Measurements from ENCODE around the gene NSG1. TPM values are rescaled to one million over a fixed set of nuclear protein-coding genes. Genes with fewer than 3 reads are reported as not detected.

Gene NSG1
- total RNA-seq, 1 experiment from 2014 or later: not detected

DNA sequence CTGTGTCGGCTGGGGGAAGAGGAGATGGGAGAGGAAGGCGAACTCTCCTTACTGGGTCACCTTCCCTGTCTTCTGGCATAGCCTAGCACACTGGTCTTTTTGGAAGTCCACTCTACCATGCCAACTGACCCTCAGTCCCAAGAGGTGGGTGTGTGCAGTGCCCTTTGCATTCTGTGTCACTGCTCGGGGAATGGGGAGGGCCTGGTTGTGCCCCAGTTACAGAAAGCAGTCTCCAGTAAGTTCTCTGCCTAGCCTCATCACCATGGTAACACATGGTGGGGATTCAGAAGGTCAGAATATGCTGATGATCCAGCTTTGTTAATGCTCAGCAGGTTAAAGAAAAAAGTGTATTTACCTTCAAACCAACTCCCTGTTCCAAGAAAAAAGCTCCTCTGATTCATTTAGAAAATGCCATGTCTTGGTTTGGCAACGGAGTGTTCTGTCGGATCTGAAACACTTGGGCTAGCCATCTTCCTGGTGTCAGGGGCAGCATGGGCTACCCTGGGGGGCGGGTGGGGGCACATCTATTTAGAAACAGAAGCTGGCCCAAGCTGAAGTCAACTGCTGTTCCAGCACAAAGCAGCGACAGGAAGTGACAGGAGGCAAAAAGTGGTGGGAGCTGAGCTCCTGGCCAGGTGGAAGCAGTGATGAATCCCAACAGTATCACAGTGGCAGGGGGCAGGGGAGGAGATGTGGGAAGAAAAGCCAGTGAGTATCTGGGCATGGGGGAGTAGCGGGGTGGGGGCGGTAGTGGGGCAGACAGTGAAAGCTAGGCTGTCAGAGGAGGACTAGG lies 37.0 kb downstream of the NSG1 start:
- no peak for DNase-seq
- Histone ChIP-seq H3K27me3 (no peaks in the 10 kb centered on the region), H3K4me3 (no peak overlapping the region), H3K36me3 (no peaks in the 10 kb centered on the region; the same call in none of the 2 replicates), H3K4me1 (no peaks in the 10 kb centered on the region), H3K27ac (no peak overlapping the region), H3K9me3 (replicated peaks) (no peaks in the 10 kb centered on the region)

DNA sequence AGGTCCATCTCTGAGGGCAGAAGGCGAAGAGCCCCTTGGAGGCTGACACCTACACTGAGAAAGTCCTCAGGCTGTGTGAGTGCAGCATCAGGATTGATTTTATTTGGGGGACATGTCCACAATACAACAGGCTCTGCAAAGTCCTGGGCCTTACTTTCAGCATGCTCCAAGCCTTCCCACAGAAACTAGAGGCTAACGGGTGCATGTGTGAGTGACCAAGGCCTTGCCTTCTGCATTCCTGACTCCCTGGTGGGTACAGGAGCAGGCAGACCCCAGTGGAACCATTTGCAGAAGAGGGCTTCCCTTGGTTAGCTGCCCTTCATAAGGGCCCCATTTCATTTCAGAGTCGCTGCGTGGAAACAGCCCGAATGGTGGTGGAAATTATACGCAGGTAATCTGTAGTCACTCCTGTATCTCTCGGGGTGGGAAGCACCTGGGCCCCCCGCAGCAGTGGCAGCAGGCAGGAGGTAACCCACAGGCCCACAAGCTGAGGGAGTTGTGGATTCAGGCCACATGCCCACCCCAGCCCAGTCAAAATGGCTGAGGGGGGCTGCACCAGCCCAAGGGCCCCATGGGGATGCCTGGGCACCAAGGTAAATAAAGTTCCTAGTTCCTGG lies 37.7 kb downstream of the NSG1 start:
- Histone ChIP-seq H3K4me3 (no peak overlapping the region), H3K27ac (no peak overlapping the region), H3K9me3 (replicated peaks) (no peaks in the 10 kb centered on the region), H3K36me3 (no peaks in the 10 kb centered on the region; the same call in none of the 2 replicates), H3K27me3 (no peaks in the 10 kb centered on the region), H3K4me1 (no peaks in the 10 kb centered on the region)
- no peak for DNase-seq

DNA sequence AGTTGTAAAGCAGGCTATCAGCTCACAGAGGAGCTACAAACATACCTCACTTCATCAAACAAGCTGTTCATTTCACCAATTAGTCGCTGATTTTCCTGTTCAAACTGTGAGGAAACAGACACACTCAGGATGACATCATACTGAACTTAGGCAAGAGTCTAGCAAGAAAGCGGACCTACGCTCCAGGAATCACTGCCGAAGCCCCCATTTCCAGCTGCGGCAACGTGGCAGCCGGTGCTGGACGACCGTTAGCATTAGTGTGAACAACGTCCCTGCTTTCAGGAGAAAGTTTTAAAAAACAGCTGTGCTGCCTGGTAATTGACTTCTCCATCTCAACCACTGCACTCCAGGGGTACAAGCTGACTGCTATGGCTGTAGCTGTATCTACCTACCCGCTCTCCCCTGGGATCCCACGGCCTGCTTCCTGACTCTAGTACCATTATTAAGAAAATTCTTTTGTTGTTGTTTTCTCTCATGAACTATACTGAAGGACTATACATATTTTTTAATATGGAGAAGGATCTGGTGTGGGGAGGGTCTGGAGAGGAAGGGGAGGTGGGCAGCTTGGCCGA lies 38.3 kb downstream of the NSG1 start:
- H3K4me3 ChIP-seq: no peak overlapping the region
- H3K27me3 ChIP-seq: no peaks in the 10 kb centered on the region
- no peak for DNase-seq
- 0 out of 2 replicates have a peak, but pooled peaks cover under 1% of the 10 kb centered on the region for H3K4me1 ChIP-seq
- no peak overlapping the region for H3K27ac ChIP-seq
- no peaks in the 10 kb centered on the region; the same call in none of the 2 replicates for H3K36me3 ChIP-seq
- H3K9me3 ChIP-seq (replicated peaks): no peaks in the 10 kb centered on the region

DNA sequence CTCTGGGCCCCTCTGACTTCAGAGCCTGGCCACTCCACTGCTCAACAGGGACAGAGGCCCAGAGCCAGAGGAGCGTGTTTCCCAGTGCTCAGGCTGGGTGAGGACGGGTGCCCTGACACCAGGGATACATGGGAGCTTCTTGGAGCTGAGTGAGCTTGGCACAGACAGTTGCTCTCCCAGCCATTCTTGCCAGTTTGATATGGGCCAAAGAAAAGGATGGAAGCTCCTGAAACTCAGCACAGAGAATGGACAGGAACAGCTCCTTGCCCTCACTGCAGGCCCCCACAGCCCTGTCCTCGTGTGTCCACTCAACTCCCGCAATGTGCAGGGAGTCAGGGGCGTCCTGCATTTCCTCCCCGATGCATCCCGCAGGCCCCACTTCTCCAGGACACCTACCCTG lies 38.8 kb downstream of the NSG1 start:
- Histone ChIP-seq H3K9me3 (replicated peaks) (no peaks in the 10 kb centered on the region), H3K4me1 (0 out of 2 replicates have a peak, but pooled peaks cover 3% of the 10 kb centered on the region), H3K4me3 (no peak overlapping the region), H3K27me3 (no peaks in the 10 kb centered on the region), H3K36me3 (no peaks in the 10 kb centered on the region; the same call in none of the 2 replicates), H3K27ac (no peak overlapping the region)
- DNase-seq: no peak

DNA sequence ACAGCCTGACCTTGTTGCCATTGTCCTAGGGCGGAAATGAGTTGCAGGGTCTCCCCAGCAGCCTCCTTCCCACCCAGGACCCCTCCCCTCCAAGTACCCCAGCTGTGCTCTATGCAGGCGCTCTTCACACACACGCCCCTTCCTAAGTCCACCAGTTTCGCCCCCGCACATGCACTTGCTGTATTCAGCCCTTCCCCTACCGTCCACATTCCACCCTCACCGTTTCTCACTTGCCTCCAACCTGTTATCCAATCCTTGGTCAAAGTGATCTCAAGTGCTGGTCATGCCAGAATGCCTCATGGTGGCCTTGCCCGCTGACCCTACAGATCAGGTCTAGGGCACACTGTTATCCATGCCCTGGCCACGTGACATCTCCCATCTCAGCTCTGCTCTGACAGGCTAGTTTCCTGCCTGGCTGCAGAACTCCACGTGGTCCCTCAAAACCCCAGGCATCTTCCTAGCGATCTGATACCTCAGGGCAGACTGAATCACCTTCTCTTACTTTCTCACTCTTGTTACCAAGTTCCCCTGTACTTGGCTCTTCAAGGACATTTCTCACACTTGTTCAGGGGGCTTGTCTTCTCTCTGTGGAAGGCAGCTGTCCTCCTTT lies 39.7 kb downstream of the NSG1 start:
- Histone ChIP-seq H3K27me3 (no peaks in the 10 kb centered on the region), H3K4me3 (no peak overlapping the region), H3K36me3 (no peaks in the 10 kb centered on the region; the same call in none of the 2 replicates), H3K9me3 (replicated peaks) (no peaks in the 10 kb centered on the region), H3K4me1 (0 out of 2 replicates have a peak, but pooled peaks cover 3% of the 10 kb centered on the region), H3K27ac (no peak overlapping the region)
- DNase-seq: no peak

DNA sequence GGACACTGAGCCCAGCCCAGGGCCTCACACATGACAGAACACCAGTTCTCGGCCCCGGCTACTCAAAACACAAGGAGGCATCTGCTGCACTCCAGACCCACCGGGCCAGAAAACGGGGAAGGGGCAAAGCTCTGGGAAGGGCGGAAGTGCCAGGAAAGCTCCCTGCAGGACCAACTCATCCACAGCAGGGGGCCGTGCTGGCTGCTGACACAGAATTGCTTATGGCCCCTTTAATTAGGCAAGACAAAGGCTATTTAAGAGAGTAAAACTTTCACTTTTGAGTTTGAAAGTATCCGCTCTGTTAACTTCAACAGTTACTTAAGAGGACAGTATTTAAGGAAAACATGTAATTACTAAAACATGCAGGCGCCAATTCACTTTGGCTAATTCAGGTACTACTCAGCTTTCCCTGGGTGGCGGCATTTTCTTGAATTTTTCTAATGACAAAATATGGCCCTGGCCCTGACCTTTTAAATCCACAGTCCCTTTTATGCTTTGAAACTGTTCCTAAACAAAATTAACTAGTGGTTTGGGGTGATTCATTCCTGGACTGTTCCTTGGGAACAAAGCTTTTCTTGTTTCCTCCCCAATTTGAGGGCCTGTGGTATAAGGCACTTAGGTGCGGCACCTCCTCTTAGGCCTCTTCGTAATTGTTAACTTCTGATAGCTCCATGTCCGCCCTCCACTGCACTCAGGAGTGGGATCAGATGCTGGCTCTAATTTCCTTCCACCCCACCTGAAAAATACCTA lies 40.4 kb downstream of the NSG1 start:
- H3K27ac ChIP-seq: no peak overlapping the region
- DNase-seq: no peak
- no peak overlapping the region for H3K4me3 ChIP-seq
- H3K4me1 ChIP-seq: 0 out of 2 replicates have a peak, but pooled peaks cover 3% of the 10 kb centered on the region
- no peaks in the 10 kb centered on the region for H3K9me3 ChIP-seq (replicated peaks)
- no peaks in the 10 kb centered on the region; the same call in none of the 2 replicates for H3K36me3 ChIP-seq
- no peaks in the 10 kb centered on the region for H3K27me3 ChIP-seq

DNA sequence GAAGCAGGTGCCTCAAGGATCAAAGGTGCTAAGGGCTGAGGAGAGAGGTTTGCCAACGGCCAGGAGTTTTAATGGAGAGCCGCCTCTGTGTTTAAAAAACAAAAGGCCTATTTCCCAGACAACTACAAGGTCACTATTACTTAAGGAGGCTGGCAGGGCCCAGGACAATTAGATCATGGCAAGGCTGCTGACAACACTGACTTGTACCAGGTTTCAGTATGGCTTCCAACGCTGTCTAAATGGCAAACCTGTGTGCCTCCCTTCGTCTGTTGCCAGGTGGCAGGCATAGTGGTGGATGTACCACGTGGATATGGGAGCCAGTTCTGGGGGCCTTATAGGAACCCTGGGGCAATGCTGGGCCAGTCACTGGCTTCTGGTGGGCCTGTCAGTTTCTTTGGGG lies 41.0 kb downstream of the NSG1 start:
- Histone ChIP-seq H3K27ac (no peak overlapping the region), H3K36me3 (peaks cover under 1% of the 10 kb centered on the region), H3K4me3 (no peak overlapping the region), H3K27me3 (no peaks in the 10 kb centered on the region), H3K4me1 (0 out of 2 replicates have a peak, but pooled peaks cover 3% of the 10 kb centered on the region), H3K9me3 (replicated peaks) (no peaks in the 10 kb centered on the region)
- no peak for DNase-seq

DNA sequence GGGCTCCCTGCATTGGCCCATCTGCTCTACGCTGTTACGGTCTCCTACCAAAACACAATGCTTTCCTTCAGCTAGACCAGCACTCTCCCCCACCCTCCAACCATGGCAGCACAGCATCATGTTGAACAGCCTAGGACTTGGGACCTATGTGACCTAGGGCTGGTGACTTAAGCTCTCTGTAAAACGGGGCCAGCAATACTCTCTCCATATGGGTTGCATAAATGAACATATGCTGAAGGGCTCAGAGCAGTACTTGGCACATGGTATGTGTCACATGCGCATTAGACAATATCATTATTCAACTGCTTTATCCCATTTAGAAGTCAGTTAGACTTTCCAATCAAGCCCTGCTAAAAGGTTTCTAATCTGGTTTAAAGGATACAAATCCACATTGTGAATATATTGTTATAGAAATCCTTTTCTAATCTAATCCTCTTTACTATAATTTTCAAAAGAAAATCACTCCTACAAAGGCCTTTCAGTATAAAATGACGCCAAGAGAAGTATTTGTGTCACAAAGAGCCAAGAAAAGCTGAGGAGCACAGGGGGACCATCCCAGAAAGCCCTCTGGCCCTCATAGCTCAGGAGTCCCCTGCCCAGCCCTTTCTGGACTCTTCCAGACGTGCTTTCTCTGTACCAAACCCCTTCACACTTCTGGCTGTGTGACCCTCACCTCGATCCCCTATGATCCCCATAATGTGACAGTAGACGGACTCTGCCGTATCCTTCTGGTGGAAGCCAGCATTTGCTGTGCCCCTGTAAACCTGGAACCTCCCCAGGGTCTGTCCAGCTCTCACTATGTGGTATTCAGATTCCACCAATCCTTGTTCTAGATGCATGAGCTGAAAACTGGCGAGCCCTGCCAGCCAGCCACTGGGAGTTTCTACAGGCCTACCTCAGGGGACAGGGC lies 42.3 kb downstream of the NSG1 start:
- Histone ChIP-seq H3K27ac (no peak overlapping the region), H3K4me1 (0 out of 2 replicates have a peak, but pooled peaks cover 3% of the 10 kb centered on the region), H3K36me3 (peaks cover 2% of the 10 kb centered on the region; the same call in 1 of the 2 replicates), H3K9me3 (replicated peaks) (no peaks in the 10 kb centered on the region), H3K4me3 (no peak overlapping the region), H3K27me3 (no peaks in the 10 kb centered on the region)
- no peak for DNase-seq

DNA sequence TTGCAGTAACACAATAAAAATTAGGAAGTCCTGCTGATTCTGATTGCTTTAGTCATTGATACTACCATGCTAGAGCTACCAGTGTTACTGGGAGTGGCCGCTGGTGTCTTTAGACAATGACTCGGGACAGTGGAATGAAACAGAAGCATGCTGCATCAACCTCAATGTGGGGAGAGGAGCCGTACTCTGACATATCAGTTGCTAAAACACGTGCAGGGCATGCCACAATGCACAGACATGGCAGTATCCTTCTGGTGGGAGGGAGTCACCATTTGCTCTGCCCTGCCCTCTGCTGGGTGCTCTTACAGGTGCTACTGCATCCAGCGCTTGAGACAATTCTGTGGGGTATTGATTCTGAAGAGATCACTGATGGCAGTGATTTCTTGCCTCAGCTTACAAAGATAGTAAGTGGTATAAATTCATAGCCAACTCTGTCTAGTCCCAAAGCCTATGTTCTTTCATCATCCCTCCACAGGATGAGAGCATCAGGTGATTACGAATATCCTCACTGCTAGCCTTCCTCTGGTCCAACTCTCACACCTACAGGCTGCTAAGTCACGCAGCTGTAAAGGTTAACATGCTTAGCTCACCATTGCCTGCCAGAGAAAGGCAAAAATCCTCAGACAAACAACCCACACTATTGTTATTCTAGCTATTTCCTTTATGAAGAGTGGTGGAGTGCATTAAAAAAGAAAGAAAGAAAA lies 43.7 kb downstream of the NSG1 start:
- peaks cover 2% of the 10 kb centered on the region; the same call in 1 of the 2 replicates for H3K36me3 ChIP-seq
- no peaks in the 10 kb centered on the region for H3K27me3 ChIP-seq
- H3K4me3 ChIP-seq: no peak overlapping the region
- H3K9me3 ChIP-seq (replicated peaks): no peaks in the 10 kb centered on the region
- H3K4me1 ChIP-seq: 0 out of 2 replicates have a peak, but pooled peaks cover 3% of the 10 kb centered on the region
- DNase-seq: peak; percentile 66 to 70
- H3K27ac ChIP-seq: no peak overlapping the region

DNA sequence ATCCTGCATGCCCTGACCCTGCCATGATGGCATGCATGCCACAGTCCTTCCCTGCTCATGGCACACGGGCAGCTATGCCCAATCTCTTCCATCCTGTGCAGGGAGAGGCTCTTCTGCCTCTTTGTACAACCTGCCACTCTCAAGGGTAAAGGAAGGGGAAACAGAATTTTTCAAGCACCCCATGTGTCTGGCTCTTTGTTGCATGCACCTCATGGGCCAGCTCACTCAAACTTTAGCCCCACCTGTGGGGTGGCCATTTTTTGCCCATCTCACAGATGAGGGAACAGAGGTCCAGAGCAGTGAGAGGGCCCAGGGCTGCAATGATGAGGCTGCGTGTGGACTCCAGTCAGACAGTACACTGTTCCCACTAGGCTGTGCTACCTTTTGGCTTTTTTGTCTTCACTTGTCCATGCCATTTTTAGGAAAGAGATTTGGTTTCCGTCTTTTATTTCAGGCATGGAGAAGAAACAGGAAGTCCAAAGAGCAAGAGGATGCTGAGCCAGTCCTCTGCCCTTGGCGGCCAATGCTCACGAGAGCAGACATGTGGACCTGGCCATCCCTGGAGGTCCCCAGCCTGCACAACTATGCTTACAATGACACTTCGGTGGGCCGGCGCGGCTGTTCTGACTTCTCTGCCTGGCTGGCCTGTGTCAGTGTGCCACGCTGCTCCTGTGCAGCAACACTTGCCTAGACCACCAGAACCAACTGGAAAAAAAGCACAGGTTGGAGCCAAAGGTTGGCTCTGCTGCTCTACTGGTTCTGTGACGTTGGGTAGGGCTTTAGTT lies 45.6 kb downstream of the NSG1 start:
- Histone ChIP-seq H3K27ac (no peak overlapping the region), H3K9me3 (replicated peaks) (no peaks in the 10 kb centered on the region), H3K27me3 (no peaks in the 10 kb centered on the region), H3K4me1 (0 out of 2 replicates have a peak, but pooled peaks cover 3% of the 10 kb centered on the region), H3K4me3 (no peak overlapping the region), H3K36me3 (peaks cover 2% of the 10 kb centered on the region; the same call in 1 of the 2 replicates)
- no peak for DNase-seq

DNA sequence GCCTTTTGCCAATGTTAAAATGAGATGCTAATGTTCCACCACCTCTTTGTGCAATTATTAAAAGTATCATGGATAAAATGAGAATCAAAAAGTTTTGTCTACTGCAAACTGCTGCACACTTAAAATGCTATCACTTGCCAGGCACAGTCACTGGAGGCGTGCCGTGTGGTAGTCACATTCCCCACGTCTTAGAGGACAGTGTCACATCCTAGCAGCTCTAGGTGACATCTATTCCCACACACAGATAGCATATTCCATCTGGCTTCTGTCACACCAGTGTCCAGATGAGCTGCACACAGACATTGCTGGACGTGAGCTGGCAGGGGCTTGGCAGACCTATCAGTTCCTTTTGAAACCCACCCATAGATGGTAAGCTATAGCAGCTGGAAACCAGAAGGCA lies 47.0 kb downstream of the NSG1 start:
- H3K9me3 ChIP-seq (replicated peaks): no peaks in the 10 kb centered on the region
- H3K4me3 ChIP-seq: no peak overlapping the region
- H3K36me3 ChIP-seq: peaks cover 2% of the 10 kb centered on the region; the same call in 1 of the 2 replicates
- no peak overlapping the region for H3K27ac ChIP-seq
- 0 out of 2 replicates have a peak, but pooled peaks cover 3% of the 10 kb centered on the region for H3K4me1 ChIP-seq
- DNase-seq: no peak
- H3K27me3 ChIP-seq: no peaks in the 10 kb centered on the region

DNA sequence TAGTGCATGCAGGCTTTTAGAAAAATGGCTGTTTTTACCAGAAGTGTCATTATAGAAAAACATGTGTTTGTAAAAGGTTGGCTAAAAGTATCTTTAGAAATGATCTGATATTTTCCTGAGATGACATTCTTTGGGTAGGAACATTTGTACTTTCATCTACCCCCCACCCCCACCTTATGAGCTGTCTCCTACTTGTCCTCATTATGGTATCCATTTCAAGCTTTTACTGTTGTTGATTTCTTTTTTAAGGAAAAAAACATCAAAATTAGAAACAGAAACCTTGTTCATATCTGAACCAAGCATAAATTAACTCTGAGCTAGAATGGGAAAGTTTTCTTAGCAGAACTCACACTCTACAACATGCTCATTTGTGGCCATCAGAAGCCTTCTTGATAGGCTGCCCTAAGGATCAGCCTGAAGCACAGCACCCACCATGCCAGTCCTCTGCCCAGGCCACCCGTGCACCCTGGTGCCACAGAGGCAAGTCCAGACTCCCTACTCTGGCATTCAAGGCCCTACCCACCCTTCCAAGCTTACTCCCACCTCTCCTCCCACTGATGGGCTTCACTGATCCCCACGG lies 49.4 kb downstream of the NSG1 start:
- Histone ChIP-seq H3K27me3 (no peaks in the 10 kb centered on the region), H3K4me1 (peaks cover 7% of the 10 kb centered on the region; the same call in 1 of the 2 replicates), H3K27ac (no peak overlapping the region), H3K36me3 (peaks cover 2% of the 10 kb centered on the region; the same call in 1 of the 2 replicates), H3K4me3 (no peak overlapping the region), H3K9me3 (replicated peaks) (no peaks in the 10 kb centered on the region)
- no peak for DNase-seq

Data from SJCRH30 (cell line).